GM19395 (cell line): ENCODE data around the gene EIF4E1B.

ENCODE experiments used
- ATAC-seq: cut with Tn5 transposase; IDR thresholded peaks from one replicate; pipeline ENCODE4 v1.9.1; 2021; ENCODE audit warnings: mild to moderate bottlenecking, moderate library complexity; ENCODE audit not compliant: unreplicated experiment

The EIF4E1B gene

DNA sequence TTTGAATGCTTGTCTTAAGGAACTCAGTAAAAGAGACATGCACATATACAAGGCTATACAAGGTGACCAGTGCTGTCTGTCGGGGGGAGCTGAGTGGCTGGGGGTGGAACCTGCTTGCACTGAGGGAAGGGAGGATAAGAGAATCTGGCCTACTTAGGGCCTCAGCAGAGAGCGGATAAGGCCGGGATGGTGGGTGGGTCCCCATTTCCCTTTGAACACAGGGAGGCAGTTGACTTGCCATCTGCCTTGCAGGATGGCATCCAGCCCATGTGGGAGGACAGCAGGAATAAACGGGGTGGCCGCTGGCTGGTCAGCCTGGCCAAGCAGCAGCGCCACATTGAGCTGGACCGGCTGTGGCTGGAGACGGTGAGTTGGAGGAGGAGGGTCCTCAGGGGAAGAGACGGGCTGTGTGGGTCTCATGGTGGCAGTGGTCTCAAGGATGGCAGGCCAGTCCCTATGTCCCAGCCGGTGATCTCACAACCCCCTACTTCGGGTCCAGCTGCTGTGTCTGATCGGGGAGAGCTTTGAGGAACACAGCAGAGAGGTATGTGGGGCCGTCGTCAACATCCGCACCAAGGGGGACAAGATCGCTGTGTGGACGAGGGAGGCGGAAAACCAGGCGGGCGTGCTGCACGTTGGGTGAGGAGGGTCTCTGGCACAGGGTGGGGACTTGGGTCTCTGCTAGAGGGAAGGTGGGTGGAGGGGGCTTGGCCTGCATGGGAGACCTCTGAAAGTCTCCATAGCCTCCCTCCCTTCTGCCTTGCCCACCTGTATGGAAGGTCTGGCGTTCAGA is 14.6 kb downstream of the EIF4E1B start:
- ATAC-seq = no peak

DNA sequence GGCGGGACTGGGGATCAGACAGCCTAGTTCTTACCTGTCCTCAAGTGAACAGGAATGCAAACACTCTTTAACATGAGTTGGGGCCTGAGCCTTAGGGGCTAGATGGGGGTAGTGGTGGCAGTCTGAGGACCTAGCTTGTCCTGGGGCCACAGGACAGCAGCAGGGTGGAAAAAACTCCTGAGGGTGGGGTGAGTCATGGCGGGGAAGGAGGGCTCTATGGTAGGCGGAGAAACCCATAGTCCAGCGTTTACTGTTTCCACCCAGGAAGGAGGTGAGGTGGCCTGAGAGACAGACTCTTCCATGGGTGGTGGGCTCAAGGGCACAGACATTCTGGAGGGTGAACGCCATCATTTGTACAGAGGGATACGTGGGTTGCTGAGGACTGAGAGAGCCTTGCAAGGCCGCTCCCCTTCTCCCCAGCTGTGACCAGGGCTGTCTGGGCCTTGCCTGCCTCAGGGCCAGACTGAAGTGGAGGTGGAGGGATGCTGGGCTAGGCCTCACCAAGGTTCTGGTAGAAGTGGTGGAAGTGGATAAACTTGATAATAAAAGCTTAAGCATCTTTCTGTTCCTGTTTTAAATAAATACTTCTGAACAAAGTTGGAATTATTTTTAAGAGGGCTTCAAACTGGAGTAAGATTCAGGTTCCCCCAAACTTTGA is 15.7 kb downstream of the EIF4E1B start:
- ATAC-seq = no peak

DNA sequence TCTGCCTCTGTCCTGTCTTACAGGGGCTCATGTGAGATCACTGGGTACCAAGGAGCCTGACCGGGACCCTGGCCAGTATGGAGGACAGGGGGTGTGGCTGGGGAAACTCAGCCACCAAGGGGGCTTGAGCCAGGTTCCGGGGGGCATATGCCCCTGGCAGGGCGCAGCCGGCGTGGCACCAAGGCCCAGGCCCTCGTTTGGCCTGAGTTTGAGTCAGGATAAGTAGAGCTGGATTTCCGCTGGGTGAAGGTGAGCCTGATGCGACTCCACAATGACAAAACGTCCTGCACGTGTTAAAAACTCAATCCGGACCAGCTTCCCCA is 16.2 kb downstream of the EIF4E1B start:
- ATAC-seq = peak; percentile 32

DNA sequence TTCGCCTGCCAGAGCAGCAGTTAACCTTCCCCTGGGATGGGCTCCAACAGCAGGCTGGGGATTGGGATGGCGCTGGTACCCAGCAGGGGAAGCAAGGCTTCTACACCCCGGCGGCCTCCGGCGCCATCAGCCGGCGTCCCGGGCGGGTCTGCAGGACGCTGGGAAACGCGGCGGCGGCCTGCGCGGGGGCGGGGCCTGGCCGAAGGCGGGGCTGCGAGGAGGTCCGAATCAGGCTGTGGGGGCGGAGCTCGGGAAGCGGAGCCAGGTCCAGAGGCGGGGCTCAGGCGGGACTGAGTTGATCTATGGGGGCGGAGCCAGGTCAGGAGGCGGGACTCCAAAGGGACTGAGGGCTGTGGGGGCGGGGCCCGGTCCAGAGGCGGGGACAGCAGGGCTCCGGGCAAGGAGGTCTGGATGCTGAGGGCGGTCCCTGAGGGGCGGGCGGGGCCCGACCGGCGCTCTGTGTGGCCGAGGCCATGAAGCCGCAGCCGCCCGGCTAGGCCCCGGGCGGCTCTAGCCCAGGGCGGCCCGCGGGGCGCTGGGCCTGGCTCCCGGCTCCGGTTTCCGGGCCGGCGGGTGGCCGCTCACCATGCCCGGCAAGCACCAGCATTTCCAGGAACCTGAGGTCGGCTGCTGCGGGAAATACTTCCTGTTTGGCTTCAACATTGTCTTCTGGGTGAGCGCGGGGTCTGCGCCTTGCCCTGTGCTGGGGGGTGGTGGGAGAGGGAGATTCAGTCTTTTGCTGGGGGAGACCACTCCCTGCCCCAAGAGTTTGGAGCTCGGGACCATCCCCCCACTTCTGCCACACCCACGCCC is 16.8 kb downstream of the EIF4E1B start, which contains the start of gene TSPAN17:
Gene TSPAN17 (plus strand): TSS at position 455 of the 813 bp plus-strand sequence. CDS start 132 bp downstream, at position 587.
- peak; percentile 94 for ATAC-seq

DNA sequence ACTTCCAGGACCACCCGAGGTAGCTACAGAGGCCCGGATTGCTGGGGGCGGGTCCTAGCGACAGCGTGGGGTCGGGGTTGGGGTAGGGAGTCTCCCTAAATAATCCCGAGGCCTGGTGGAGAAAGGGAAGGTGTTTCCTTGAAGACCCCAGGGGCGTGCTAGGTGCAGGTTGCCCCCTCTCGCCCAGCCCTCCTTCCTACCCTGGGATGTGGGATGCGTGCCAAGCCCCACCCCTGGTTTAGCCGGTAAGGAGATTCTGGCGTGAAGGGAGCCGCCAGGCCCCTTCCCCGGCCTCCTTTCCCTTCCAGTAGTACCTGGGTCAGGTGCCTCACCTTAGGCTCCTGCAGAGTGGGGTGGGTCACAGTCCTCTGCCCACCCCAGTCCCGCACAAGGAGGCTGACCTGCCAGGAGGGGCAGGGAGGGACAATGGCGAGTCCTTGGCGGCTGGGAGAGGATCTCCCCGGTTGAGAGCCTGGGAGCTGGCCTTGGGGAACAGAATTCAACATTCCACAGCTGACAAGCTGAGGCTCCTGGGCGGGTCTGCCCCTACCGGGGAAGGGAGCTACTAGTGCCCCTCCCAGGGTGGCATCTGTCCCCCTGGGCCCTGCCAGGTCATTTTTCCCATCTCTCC is 17.5 kb downstream of the EIF4E1B start:
- ATAC-seq = no peak

DNA sequence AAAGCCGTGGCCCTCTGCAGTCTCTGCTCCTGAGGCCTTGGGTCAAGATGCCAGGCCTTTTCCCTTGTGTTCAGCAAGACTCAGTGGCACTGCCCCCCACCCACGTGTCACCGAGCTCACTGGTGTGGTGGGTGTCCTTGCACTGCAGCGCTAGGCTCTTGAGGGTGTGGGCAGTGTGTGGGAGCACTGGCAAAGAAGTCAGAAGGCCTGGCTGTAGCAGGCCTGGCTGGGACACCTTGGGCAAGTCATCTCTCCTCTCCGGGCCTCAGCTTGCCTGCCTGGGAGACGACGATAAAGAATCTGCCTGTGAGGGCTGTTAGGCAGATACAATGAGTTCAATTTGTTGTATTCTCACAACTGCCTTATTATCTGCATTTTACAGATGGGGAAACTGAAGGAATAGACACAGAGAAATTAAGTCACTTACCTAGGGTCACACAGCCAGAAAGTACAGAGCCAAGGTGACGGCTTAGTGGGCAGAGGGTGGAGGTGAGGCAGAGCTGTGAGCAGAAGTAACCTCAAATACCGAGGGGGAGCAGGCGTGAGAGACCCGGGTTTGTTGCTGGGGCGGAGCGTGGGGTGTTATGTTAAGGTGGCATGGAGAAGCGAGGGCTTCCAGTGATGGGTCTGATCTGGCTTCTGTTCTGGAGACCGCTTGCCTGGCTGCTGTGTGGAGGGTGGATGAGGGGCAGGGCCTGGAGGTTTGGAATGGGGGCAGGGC is 18.2 kb downstream of the EIF4E1B start:
- ATAC-seq = no peak

DNA sequence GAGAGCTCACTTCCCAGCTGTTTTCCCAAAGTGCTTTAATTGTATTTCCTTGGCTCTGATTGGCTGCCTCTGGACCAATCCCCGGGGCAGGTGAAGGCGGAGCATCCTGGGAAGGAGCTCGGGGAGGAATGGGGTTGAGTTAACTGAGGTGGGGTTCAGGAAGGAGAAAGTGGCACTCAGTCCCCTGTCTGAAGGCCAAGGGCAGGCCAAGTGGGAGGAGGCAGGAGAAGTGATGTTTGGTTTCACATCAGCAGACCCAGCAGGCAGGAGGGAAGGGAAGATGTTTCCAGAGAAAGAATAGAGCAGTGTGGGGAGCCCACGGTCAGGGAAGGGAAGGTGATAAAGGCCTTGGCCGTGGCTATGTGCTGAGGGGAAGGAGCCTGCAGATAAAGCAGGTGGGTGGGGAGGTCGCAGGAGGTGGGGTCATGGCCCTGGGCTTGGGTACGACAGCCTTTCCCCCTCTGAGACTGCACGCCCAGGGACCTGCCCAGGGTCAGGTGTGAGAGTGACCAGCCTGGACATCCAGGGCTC is 19.9 kb downstream of the EIF4E1B start:
- no peak for ATAC-seq

DNA sequence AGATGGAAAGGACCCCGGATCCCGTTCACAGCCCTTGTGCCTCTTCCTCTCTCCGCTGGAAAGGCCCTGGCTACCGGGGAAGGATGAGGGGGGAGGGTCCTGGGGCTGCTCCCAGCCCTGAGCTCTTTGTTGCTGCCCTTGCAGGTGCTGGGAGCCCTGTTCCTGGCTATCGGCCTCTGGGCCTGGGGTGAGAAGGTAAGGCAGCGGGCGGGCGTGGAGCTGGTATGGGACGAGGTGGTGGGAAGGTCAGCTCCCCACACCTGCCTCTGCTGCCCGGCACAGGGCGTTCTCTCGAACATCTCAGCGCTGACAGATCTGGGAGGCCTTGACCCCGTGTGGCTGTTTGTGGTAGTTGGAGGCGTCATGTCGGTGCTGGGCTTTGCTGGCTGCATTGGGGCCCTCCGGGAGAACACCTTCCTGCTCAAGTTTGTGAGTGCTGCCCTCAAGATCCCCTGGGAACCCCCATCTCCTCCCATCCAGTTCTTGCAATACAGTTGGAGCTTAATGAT is 21.1 kb downstream of the EIF4E1B start:
- ATAC-seq = no peak

DNA sequence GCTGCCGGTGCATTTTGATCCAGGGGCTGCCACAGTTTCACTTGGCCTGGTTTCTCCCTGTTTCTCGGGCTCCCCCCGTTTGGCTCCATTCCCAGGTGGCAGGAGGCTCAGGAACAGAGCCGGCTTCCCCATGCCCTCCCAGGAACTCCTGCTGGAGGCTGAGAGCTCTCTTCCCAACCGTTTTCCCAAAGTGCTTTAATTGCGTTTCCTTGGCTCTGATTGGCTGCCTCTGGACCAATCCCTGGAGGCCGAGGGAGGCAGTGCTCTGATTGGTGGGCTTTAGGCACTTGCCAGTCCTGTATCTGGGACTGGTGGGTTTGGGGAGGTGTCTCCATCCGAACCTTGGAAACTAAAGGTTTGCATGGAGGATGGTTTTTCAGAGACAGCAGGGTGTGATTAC is 21.7 kb downstream of the EIF4E1B start:
- no peak for ATAC-seq

DNA sequence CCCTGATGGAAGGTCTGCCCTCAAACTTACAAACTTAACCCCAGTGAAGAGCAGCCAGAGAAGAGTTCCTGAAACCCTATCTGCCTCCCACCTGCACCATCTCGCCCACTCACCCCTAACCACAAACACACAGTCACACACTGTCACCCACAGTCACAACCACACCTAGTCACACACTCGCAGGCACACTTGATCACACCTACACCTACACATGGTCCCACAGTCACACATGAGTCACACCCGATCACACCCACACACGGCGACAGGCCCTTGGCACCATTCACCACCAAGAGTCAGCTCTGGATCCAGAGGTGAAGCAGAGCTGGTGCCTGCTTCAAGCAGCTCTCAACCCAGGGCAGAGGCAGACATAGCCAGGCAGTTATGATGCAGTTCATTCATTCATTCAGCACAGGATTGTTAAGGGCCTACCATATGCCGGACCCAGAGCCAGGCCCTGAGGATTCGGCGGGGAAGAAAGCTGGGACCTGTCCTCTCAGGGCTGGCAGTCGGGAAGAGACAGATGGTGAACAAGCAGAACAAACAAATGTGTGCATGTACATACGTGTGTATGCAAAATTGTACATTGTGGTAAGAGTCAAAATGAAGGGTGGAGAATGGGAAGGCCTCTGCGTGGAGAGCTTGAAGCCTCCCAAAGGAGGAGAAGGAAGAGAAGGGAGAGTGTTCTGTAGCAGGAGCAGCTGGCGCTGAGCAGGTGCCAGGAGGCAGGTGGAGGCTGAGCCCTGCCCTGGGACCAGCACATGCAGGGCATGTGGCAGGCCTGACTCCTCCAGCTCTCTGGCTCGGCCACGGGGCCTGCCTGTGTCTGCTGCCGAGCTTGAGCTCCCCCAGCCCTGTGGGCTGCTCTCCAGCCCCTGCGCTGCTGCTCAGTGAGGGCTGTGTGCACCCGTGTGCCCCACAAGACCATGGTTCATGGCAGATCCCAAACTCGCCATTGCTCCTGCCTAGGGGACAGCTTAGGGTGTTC is 23.2 kb downstream of the EIF4E1B start:
- no peak for ATAC-seq

DNA sequence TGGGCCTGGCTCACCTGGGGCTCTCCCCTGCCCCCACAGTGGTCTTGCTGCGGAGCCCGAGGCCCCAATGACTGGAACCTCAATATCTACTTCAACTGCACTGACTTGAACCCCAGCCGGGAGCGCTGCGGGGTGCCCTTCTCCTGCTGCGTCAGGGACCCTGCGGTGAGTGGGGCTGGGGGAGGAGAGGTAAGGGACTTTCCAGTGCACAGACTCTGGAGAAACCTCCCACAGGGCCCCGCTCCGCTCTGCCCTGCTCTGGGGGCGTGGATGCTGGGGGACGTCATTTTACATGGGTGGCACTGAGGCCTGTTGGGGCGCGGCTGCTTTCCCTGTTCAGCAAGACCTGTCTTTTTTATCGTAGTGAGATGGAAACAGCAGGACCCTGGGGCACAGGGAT is 24.4 kb downstream of the EIF4E1B start:
- ATAC-seq = no peak

DNA sequence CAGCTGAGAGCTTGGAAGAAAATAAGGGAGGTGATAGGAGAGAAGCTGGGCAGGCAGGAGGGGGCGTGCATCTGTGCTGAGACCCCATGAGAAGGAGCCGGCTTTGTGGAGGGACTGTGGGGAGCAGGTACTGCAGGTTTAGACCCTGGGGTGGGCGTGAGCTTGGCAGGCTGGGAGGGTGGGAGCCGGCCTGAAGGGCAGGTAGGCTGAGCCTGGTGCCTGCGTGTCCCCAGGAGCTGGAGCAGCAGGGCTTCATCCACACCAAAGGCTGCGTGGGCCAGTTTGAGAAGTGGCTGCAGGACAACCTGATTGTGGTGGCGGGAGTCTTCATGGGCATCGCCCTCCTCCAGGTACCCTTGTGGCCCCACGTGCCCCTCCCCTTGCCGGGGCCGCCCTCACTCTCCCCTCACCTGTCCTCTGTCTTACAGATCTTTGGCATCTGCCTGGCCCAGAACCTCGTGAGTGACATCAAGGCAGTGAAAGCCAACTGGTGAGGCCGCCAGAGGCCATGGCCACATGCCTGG is 26.1 kb downstream of the EIF4E1B start:
- ATAC-seq = no peak

DNA sequence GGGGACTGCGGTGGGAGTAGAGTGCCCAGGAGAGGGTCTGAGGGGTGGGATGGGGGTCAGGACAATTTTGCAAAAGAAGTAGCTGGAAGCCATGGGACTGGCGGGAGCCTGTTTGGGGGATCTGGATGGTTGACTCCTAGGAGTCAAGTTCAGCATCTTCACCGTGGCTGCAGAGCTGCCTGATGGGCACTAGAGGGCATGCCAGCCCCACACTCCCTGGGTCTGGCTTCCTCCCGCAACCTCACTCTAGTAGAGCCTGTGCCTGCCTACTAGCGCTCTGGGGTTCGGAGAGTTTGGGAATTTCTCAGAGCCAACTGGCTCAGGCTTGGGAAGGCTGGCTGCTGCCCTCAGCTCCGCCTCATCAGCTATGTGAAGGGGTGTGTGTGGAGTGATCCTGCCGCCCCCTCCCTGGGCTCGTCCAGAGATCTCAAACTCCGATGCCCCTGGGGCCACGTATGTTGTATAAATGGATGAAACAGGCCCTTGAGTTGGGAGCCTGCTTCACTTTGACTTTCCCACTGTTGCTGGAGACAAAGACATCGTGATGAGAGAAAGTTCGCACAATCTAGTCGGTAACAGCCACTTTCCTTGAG is 27.6 kb downstream of the EIF4E1B start:
- peak; percentile 42 for ATAC-seq

DNA sequence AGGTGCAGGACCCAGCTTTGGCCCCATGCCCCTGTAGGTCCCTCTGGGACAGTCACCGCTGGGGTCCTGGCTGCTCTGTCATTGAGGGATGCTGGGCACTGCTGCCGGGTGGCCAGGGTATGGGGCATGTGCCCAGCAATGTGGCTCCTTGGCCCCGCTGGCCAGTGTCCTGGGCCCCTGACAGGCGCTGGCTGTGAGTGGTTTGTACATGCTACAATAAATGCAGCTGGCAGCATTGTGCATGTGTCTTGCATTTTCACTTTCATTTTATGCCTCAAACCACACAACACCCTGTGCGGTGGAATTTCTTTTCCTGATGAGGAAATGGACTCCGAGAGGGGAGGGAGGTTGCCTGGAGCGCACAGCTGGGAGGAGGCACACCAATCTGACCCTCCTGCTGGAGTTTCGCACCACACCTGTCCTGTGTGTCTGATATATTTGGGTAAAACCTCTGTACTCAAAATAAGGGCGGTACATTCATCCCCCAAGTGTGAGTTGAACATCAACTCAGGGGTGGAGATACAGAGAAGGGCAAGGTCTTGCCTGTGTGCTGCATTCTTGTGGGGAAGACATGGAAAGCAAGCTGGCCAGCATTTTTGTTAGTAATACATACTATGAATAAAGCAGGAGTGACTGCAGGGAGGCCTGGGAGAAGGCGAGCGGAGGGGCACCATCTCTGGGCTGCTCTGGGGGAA is 28.5 kb downstream of the EIF4E1B start:
- peak; percentile 53 for ATAC-seq

DNA sequence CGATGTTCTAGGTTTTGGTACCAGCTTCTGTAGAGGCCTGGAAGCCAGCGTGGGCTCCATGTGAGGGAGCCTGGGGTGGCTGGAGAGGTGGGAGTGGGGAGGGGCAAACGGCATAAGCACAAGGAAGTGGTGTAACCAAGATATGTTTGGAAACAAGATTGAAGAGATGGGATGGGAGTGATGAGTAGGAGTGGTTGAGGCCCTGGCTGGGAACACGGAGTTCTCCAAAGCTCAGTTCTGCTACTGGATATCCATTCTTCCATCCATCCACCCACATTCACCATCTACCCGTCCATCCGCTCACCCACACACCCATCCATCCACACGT is 29.0 kb downstream of the EIF4E1B start:
- ATAC-seq = no peak

DNA sequence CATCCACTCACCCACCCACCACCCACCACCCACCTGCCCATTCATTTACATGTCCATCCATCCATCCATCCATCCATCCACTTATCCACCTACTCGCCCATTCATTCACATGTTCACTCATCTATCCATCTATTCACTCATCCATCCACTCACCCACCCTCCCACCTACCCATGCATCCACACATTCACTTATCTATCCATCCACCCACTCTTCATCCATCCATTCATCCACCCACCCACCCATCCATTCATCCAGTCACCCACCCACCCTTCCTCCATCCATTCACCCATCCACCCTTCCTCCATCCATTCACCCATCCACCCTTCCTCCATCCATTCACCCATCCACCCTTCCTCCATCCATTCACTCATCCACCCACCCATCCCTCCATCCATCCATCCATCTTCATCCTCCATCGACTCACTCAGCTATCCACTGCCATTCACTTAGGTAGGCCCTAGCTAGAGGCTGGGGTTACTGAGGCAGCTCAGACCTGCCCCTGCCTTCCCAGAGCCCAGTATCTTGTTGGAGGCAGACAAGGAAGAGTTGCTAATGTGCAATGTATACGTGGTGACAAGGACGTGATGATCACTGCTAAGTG is 29.5 kb downstream of the EIF4E1B start:
- ATAC-seq = no peak

DNA sequence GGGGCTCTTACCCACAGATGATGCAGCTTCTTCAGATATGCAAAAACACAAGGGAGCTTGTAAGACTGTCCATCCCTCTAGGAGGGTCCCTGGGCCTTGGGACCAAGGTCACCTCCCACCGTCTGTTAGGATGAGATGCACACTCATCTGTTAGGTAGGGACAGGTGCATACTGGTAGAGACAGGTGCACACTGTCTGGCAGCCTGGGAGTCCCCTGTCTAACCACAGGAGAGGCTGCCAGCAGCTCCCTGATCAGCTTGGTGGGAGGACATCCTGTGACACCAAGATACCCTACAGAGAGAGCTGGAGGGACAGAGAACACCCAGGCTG is 30.0 kb downstream of the EIF4E1B start:
- peak; percentile 24 for ATAC-seq
